Measurements from ENCODE around the gene ZNF148. TPM values are rescaled to one million over a fixed set of nuclear protein-coding genes. Genes with fewer than 3 reads are reported as not detected.
A peak's percentile ranks its signal among the peaks of the same experiment; 100 is the strongest.

The ZNF148 gene
- total RNA-seq, 1 experiment from 2014 or later: 47.8 TPM

DNA sequence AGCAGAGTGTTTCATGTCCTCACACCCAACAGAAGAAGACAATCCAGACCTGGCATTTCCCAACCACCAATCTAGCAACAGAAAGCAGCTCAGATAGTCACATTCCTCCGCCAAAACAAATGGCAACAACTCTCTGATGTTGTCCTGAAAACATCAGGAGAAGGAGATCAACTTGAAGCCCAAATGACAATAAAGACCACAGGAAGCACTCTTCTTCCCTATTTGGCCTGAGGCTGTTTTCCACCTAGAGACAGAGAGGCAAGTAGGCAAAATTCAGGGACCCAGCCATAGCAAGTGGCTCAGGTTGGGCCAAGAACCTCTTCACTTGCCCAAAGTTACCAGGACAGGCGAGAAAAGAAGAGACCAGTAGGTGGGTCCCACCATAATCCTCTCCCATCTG lies 35.0 kb downstream of the ZNF148 start:
- TF ChIP-seq CTCF (conservative IDR thresholded peaks at IDR 0.05; ENCODE audit: low read depth, low read length) (no peak), EZH2 (IDR thresholded peaks at IDR 0.05; ENCODE audit: borderline replicate concordance, low read depth, low read length, poor library complexity, severe bottlenecking) (no peak)
- Histone ChIP-seq H3K27me3 (replicated peaks; ENCODE audit: insufficient read depth, low read depth, low read length, poor library complexity) (no peaks in the 10 kb centered on the region), H3K4me3 (ENCODE audit: low read depth, low read length, poor library complexity, severe bottlenecking) (no peak overlapping the region), H3K9me3 (ENCODE audit: low read depth, low read length, poor library complexity, severe bottlenecking) (peaks cover 34% of the 10 kb centered on the region), H3K36me3 (ENCODE audit: insufficient read depth, low read length, poor library complexity, severe bottlenecking) (peaks cover 3% of the 10 kb centered on the region), H3K27ac (ENCODE audit: low read depth, low read length, poor library complexity, severe bottlenecking) (no peak overlapping the region), H3K4me1 (ENCODE audit: insufficient read depth, low read length, poor library complexity, severe bottlenecking) (peaks cover 21% of the 10 kb centered on the region)
- intact Hi-C loops (cut with micrococcal nuclease; ENCODE audit: unreplicated experiment): no loop called here
- no TSS peak for BruUV-seq (replicated peaks)
- POLR2A ChIA-PET (ENCODE audit: low non-redundant PET): no interaction called here
- CTCF ChIA-PET: no interaction called here
- no peak for DNase-seq (ENCODE audit: low spot score)

GRCh38 chr3:125337506-125337905 lies 37.6 kb downstream of the ZNF148 start:
- Histone ChIP-seq H3K27me3 (replicated peaks; ENCODE audit: insufficient read depth, low read depth, low read length, poor library complexity) (no peaks in the 10 kb centered on the region), H3K36me3 (ENCODE audit: insufficient read depth, low read length, poor library complexity, severe bottlenecking) (peaks cover 3% of the 10 kb centered on the region), H3K27ac (ENCODE audit: low read depth, low read length, poor library complexity, severe bottlenecking) (no peak overlapping the region), H3K9me3 (ENCODE audit: low read depth, low read length, poor library complexity, severe bottlenecking) (peaks cover 21% of the 10 kb centered on the region), H3K4me3 (ENCODE audit: low read depth, low read length, poor library complexity, severe bottlenecking) (no peak overlapping the region), H3K4me1 (ENCODE audit: insufficient read depth, low read length, poor library complexity, severe bottlenecking) (peaks cover 34% of the 10 kb centered on the region)
- no peak for DNase-seq (ENCODE audit: low spot score)
- TF ChIP-seq EZH2 (IDR thresholded peaks at IDR 0.05; ENCODE audit: borderline replicate concordance, low read depth, low read length, poor library complexity, severe bottlenecking): no peak
- no peak for TF ChIP-seq CTCF (conservative IDR thresholded peaks at IDR 0.05; ENCODE audit: low read depth, low read length)
- POLR2A ChIA-PET (ENCODE audit: low non-redundant PET): interaction anchor here (0.7 kb wide), 1 partner anchor 9 kb away, joined by 4 read pairs; no protein-coding TSS in a partner anchor
- CTCF ChIA-PET: interaction anchor here (0.6 kb wide), 1 partner anchor 9 kb away, joined by 3 read pairs; no protein-coding TSS in a partner anchor
- intact Hi-C loops (cut with micrococcal nuclease; ENCODE audit: unreplicated experiment): no loop called here
- no TSS peak for BruUV-seq (replicated peaks)

DNA sequence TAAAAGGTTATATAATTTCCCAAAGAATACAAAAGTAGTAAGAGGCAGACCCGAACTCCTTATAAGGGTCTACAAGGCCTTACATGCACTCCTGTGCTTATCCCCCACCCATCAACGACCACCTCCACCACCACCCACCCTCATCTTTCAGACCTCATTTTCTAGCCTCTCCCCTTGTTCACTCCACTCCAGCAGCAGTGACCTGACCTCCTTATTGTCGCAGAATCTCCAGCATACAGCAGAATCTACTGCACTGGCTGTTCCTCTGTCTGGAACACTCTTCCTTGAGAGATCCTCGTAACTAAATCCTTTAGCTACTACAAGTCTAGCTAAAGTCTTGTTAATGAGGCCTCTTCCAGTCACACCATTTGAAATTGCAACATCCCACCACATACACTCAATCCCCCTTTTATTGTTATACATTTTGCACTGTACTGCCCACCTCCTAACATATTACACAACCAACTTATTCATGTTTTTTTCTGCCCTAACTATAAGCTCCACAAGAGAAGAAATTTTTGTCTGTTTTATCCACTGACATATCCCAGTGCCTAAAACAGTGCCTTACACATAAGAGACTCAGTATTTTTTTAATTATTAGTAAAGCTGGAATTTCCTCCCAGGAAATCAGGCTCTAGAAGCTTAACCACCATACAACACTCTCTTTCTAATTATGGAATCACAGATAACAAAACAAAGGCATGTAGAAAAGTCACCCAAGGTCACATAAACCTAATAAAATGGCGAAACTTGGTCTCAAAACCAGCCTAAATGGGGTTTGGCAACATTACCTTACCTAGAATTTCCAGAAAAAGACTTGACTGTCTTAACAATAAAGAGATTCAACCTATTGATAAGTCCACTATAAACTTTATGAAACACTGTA lies 40.2 kb downstream of the ZNF148 start:
- DNase-seq (ENCODE audit: low spot score): peak; percentile 34
- ChIA-PET CTCF (no interaction called here), POLR2A (ENCODE audit: low non-redundant PET) (no interaction called here)
- Histone ChIP-seq H3K36me3 (ENCODE audit: insufficient read depth, low read length, poor library complexity, severe bottlenecking) (peaks cover 3% of the 10 kb centered on the region), H3K27me3 (replicated peaks; ENCODE audit: insufficient read depth, low read depth, low read length, poor library complexity) (no peaks in the 10 kb centered on the region), H3K4me3 (ENCODE audit: low read depth, low read length, poor library complexity, severe bottlenecking) (no peak overlapping the region), H3K9me3 (ENCODE audit: low read depth, low read length, poor library complexity, severe bottlenecking) (peaks cover 6% of the 10 kb centered on the region), H3K27ac (ENCODE audit: low read depth, low read length, poor library complexity, severe bottlenecking) (peak overlapping the region; percentile 39), H3K4me1 (ENCODE audit: insufficient read depth, low read length, poor library complexity, severe bottlenecking) (peaks cover 34% of the 10 kb centered on the region)
- intact Hi-C loops (cut with micrococcal nuclease; ENCODE audit: unreplicated experiment): no loop called here
- no TSS peak for BruUV-seq (replicated peaks)
- TF ChIP-seq CTCF (conservative IDR thresholded peaks at IDR 0.05; ENCODE audit: low read depth, low read length): no peak
- TF ChIP-seq EZH2 (IDR thresholded peaks at IDR 0.05; ENCODE audit: borderline replicate concordance, low read depth, low read length, poor library complexity, severe bottlenecking): no peak
